AML-193 (cell line): ENCODE measurements around the gene PSEN1.

Experiments used
- DNase-seq, 2 experiments: peaks; one replicate each; lab custom pipeline; 2025; lab: John Stamatoyannopoulos, UW

PSEN1 gene

DNA sequence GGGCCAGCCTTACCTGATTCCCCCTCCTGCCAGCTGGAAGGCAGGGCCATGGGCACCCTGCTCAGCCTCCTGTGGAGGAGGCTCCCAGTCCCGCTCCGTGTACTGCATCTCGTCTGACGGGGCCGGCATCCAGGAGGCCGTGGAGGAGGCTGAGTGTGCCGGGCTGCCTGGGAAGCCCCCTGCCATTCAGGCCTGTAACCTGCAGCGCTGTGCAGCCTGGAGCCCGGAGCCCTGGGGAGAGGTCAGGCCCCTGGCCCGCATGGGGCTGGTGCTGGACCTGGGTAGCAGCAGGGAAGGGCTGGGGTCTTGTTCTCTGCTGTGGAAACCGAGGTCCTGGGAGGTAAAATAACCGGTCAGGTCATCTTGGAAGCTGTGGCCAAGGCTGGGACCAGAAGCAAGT lies 117.4 kb downstream of the PSEN1 start:
- no peak for DNase-seq

DNA sequence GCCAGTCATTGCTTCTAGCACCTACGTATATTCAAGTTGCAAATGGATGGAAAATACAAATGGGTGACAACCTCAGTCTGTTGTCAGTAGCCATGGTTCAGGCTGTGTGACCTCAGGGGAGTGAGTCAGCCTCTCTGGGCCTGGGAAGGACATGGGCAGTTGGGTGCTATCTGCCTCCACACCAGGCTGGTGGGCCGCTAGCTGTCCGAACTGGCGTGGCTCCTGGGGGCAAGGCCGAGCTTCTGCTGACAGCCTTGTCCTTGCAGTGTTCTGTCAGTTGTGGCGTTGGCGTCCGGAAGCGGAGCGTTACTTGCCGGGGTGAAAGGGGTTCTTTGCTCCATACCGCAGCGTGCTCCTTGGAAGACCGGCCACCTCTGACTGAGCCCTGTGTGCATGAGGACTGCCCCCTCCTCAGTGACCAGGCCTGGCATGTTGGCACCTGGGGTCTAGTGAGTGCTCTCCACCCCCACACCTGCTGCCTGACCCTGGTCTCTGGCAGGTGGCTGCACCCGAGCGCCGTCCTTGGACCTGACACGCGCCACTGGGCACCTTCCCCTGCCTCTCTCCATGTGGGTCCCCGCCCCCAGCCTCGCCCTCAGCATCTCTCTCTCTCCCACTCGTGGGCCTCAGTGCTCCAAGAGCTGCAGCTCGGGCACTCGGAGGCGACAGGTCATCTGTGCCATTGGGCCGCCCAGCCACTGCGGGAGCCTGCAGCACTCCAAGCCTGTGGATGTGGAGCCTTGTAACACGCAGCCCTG lies 118.1 kb downstream of the PSEN1 start:
- DNase-seq: no peak

DNA sequence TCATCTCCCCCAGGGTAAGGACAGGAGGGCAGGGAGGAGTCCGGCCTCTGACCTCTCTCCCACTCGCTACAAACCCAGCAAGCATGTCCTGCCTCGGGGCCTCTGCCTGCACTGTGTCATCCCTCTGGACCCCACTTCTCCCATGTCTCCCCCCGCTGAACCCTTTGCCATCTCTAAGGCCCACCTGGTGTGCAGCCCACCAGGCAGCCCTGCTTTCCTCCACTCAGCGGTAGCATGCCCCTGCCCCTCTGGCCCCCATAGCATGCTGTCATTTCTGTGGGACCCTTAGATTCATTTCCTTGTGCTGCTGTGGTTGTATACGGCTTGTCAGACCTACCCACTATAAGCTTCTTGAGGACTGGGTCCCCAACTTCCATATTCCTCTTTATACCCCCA lies 118.7 kb downstream of the PSEN1 start:
- DNase-seq: no peak

DNA sequence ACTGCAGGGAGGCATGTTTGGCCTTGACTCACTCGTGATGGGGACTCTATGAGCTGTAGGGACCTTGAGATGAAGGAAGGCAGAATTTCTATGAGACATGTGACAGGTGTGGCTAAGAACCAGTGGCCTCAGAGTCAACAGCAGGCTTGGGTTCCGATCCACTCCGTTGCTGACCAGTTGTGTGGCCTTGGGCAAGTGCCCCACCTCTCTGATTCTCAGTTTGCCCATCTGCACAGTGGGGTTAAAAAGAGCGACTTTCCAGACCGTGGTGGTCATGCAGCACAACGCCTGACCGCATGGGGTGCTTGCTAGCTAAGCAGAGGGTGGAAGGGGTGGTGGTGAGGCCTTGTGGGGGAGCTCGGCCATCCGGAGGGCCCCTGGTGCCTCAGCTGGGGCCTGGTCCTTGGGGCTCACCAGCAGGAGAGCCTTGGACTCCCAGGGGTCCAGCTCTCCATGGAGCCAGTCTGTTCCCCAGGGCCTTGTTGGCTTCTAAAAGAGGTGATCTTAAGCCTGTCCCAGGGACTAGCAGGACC lies 119.5 kb downstream of the PSEN1 start:
- no peak for DNase-seq

DNA sequence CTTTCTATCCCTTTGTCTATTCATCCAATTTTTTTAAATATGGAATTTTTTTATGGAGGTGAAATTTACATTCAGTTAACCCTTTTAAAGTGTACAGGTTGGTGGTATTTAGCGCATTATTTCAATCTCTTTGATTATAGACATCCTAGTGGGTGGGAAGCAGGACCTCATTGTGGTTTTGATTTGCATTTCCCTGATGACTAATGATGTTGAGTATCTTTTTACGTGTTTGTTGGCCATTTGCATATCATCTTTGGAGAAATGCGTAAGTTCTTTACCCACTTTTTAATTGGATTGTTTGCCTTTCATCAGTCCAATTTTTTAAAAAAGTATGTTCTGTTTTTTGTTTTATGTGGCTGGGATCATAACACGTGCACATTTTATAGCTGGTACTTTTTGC lies 121.8 kb downstream of the PSEN1 start:
- no peak for DNase-seq

DNA sequence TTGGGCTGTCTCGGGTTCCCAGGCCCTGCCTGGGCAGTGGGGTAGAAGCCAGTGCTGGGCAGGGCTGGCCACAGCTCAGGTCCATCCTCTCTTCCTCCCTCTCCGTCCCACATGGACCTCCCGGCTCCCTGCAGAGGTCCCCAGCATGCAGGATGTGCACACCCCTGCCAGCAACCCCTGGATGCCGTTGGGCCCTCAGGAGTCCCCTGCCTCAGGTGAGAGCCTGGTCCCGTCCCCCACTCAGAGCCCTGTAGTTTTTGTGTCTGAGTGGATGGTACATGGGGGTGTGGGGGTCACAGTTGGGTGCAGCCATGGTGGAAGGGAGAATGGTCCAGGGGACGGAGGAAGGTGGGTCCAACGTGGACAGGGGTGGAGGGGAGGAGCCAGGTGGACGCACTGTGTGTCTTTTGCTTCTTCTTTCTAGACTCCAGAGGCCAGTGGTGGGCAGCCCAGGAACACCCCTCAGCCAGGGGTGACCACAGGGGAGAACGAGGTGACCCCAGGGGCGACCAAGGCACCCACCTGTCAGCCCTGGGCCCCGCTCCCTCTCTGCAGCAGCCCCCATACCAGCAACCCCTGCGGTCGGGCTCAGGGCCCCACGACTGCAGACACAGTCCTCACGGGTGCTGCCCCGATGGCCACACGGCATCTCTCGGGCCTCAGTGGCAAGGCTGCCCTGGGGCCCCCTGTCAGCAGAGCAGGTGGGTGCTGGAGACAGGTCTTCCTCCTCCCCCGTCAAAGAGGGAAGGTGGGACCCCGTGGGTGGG lies 122.7 kb downstream of the PSEN1 start:
- DNase-seq: no peak

DNA sequence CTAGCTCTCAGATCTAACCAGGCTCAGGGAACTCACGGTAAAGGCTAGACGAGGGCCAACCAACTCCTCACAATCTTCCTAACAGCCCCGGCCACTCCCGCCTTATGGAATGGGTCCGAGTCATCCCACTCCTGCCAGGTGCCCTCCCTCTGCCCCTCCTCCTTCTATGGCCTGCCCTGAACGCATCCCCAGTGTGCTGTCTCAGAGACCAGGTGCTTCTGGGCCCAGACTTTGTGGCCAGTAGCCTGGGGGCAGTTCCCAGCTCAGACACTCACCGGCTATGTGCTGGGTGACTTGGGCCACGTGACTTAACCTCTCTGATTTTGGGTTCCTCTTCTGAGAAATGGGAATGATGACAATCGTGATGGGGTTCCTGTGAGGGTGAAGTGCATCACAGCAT lies 123.5 kb downstream of the PSEN1 start:
- no peak for DNase-seq

DNA sequence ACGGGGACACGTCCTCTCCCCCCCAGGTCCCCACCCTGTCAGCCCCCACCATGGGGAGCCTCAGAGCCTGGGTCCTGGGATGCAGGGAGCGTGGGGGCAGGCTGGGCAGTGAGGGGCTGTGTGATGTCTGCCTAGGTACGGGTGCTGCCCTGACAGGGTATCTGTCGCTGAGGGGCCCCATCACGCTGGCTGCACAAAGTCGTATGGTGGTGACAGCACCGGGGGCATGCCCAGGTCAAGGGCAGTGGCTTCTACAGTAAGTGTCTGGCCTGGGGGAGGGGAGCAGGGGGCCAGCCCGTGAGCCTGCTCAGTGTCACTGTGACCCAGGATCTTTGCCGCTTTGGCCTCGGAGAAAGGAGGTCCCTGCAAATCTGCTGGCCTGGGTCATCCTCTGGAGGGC lies 124.3 kb downstream of the PSEN1 start:
- DNase-seq: no peak

DNA sequence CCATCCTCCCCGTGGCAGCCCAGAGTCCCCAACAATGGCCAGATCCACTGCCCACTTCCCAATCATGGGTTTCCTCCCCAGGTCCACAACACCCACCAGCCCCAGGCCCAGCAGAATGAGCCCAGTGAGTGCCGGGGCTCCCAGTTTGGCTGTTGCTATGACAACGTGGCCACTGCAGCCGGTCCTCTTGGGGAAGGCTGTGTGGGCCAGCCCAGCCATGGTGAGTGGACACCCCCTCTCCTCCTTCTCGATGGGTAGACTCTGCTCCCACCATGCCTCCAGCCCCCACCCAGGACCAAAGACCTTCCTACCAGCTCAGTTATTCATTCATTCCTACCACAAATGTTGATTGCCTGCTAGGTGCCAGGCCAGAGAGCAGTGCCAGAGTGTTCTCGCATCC lies 124.8 kb downstream of the PSEN1 start:
- DNase-seq: no peak

DNA sequence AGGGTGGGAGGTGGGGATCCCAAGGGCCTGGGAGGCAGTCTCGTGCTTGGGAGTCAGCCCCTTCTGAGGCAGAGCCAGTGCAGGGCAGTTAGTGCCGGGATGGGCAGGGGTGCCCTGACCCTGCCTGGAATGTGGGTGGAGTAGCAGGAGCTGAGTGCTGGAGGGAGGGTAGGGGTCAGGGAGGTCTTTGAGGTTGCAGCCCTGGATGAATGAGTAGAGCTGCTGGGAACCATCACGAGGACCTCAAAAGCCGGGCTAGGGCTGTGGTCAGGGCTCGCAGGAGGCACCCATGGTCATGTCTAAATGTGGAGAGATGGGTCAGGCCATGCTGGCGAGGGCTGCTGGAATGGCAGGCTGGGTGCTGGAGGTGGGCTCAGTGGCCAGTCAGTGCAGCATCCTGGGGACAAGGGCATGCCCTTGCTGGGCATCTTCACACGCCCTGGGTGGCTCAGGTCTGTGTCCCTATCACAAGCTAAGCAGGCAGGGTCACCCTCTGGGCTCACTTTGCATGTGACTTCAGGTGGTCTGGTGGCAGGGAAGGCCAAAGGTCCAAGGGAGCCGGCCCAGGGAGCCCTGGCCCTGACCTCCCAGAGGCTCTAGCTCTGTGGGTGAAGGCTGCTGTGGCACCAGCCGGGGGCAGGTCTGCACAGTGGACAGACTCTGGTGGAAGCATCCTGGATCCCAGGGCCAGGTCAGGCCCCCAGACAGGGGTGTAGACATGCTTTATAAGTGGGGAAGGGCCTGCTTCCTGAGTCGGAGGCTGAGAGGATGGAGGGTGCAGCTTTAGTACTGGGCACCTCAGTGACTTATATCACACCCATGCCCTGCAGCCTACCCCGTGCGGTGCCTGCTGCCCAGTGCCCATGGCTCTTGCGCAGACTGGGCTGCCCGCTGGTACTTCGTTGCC lies 125.5 kb downstream of the PSEN1 start:
- no peak for DNase-seq

DNA sequence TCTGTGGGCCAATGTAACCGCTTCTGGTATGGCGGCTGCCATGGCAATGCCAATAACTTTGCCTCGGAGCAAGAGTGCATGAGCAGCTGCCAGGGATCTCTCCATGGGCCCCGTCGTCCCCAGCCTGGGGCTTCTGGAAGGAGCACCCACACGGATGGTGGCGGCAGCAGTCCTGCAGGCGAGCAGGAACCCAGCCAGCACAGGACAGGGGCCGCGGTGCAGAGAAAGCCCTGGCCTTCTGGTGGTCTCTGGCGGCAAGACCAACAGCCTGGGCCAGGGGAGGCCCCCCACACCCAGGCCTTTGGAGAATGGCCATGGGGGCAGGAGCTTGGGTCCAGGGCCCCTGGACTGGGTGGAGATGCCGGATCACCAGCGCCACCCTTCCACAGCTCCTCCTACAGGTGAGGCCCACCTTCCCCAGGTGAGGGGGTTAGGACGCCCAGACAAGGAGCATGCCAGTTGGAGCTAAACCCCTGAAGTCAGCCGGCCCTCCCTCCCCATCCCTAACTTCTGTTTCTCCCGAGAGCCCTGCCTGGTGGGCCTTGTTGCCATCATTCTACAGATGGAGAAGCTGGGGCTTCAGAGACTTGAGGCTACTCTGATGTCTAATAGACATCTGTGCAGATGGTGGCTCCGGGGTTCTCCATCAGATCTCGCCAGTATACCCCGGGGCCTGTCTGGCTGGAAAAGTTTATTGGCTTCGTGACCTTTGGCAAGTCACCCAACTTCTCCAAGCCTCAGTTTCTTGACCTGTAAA lies 126.3 kb downstream of the PSEN1 start:
- DNase-seq: no peak

DNA sequence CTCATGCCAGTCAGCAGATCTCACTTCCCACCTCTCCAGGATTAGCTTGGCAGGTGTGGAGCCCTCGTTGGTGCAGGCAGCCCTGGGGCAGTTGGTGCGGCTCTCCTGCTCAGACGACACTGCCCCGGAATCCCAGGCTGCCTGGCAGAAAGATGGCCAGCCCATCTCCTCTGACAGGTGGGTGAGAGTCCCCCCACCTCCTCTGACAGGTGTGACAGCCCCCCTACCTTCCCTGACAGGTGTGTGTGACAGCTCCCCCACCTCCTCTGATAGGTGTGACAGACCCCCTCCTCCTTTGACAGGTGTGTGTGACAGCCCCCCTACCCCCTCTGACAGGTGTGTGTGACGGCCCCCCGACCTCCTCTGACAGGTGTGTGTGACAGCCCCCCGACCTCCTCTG lies 127.3 kb downstream of the PSEN1 start:
- DNase-seq: no peak

DNA sequence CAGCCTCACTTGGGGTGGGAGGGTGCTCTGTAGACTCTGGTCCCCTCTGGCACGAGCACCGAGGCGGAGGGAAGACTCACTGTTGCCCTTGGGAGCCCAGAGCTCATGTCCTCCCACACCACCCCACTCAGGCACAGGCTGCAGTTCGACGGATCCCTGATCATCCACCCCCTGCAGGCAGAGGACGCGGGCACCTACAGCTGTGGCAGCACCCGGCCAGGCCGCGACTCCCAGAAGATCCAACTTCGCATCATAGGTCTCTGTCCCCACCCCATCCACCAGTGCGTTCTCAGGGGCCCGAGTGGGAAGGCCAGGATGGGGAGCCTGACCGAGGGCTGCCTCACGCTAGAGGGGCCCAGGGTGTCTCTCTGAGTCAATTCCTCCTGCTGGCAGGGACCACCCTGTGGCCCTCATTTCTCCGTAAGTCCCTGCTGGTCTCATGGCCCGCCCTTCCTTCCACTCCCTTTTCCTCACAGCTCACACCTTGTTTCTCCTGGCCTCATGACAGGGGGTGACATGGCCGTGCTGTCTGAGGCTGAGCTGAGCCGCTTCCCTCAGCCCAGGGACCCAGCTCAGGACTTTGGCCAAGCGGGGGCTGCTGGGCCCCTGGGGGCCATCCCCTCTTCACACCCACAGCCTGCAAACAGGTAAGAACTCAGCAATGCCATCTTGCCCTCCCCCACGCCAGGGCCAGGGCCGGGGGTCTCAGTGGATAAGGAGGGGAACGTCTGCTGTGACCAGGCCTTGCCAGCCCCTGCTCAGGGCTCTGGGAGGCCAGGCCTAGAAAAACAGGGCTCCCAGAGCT lies 128.0 kb downstream of the PSEN1 start:
- DNase-seq: no peak

DNA sequence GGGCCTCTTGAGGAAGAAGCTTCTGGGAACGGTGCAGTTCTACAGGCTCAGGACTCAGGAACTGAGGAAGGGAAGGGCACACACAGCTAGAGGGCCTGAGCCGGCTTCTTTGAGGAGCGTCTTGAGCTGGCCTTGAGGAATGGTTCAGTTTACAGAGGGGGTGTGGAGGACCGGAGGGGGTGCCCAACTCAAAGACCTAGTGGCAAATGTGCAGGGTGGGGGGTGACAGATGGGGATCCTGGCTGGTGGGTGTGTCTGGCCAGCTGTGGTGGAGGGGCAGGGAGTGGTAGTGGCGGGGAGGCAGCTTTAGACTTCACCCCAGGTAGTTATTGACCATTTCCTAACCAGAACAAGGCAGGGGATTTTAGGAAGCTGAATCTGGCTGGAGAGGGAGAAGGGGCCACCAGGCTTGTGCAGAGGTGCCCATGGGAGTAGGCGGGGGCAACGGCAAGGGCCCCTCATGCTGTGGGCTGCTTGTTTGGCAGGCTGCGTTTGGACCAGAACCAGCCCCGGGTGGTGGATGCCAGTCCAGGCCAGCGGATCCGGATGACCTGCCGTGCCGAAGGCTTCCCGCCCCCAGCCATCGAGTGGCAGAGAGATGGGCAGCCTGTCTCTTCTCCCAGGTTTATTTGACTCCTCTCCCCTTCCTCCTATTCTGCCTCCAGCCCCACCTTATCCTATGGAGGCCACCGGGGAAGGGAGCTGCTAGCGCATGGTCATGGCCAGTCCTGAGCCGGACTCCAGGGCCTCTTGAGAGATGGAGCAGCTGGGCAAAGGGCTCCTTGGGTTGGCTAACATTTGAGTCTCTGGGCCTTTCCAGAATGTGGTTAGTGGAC lies 128.8 kb downstream of the PSEN1 start:
- DNase-seq: no peak

DNA sequence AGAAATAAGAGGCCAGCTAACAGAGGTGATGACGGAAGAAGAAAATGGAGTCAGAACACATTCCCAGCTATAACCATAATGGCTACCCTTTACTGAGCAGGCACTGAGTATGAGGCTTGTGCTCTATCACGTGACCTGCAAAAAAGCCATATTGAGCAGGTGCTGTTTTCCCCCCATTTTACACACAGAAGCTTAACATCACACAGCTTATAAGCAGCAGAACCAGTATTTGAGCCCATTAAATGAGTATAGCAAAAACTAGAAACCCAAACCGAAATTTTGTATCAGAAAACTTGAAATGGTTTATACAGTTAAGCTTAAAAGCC lies 129.4 kb downstream of the PSEN1 start:
- no peak for DNase-seq

DNA sequence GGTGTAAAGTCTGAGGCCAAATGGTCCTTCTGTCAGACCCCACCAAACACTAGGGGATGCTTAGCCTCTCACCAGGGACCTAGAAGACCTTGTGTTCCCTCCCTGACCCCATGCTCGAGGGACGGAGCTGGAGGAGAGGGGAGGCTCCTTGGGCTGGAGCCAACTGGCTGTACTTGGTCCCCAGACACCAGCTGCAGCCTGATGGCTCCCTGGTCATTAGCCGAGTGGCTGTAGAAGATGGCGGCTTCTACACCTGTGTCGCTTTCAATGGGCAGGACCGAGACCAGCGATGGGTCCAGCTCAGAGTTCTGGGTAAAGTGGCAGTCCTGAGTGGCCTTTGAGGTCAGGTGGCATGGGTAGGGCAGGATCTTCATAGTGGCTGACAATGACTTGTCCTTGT lies 130.0 kb downstream of the PSEN1 start:
- DNase-seq: no peak

DNA sequence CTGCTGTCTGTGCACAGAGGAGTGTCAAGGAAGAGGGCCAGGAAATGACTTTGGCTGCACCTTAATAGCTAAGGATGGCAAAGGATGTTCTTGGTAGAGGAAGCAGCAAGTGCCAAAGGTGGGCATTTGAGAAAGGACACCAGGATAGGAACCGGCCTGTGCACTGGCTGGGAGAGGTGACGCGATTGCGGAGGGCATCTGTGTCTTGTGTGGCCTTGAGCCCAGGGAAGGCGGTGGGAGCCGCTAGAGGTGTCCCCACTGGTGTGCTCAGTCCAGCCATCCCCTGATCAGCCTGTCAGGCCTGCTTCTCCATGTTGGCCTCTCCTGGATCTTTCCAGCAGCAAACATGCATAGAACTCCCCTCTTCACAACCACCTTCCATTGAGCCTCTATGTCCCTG lies 131.2 kb downstream of the PSEN1 start:
- no peak for DNase-seq

DNA sequence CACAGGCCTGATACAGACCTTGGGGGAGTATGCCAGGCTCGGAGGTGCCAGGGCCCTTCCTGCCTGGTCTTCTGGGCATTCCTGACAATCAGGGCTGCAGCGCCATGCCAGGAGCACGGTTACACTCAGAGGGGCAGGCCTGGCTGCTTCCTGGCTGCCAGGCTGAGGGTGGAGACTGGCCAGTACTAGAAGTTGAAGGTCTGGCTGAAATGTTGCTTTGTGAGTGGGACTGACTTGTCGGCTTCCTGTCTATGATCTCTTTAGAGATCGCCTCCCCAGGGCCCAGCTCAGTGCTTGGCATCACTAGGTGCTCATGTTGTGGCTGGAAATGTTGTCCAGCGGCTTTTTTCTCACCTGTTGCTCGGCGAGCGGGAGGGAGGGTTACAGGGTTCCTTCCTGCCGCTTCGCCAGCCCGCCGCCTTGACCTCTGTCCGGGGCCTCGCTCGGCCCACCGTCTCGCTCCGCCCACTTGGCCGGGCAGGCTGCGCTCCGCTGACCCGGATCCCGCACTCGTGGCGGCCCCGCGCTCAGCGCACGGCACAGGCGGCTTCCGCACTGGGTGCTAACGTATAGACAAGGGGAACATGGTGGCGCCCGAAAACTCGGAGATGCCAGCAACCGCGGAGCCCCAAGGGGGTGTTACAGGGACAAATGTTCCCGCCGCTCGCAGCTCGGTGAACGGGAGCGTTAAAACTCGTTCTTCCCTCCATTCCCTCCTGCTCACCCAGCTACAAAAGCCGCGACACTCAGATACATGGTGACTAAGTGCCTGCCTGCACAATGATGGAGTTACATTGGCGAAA lies 133.6 kb downstream of the PSEN1 start:
- no peak for DNase-seq

DNA sequence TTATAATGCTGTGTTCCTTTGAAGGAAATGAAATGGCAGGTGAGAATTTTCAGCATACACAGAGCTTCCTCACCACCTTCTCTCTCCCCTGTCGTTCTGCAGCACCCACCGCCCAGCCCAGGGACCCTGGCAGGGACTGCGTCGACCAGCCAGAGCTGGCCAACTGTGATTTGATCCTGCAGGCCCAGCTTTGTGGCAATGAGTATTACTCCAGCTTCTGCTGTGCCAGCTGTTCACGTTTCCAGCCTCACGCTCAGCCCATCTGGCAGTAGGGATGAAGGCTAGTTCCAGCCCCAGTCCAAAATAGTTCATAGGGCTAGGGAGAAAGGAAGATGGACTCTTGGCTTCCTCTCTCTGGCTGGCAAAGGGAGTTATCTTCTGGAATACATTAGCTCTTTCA lies 136.1 kb downstream of the PSEN1 start:
- no peak for DNase-seq
